ENCODE measurements around the gene SOHLH1. TPM values are rescaled to one million over a fixed set of nuclear protein-coding genes. Genes with fewer than 3 reads are reported as not detected.

SOHLH1 gene
- total RNA-seq, 4 donors from 2014 or later, result not detected

GRCh38 chr9:135711391-135711790 is 12.1 kb upstream of the SOHLH1 start:
- TF ChIP-seq POLR2A (IDR thresholded peaks at IDR 0.05), result no peak
- TF ChIP-seq CTCF (IDR thresholded peaks at IDR 0.05), result no peak
- no peak for DNase-seq
- WGBS, 2 donors, result 70 to 77% methylated on average over 5 to 8 of the region's 12 CpGs
- Histone ChIP-seq H3K36me3 (no peaks in the 10 kb centered on the region), H3K4me1 (peaks cover 0 to 3% (median 0%) of the 10 kb centered on the region in 3 donors), H3K9me3 (no peaks in the 10 kb centered on the region), H3K4me3 (no peak overlapping the region), H3K27me3 (peaks cover 0 to 89% (median 9%) of the 10 kb centered on the region in 4 donors), H3K27ac (no peak overlapping the region)
- intact Hi-C loops (cut with DNase I), result no loop called here

DNA sequence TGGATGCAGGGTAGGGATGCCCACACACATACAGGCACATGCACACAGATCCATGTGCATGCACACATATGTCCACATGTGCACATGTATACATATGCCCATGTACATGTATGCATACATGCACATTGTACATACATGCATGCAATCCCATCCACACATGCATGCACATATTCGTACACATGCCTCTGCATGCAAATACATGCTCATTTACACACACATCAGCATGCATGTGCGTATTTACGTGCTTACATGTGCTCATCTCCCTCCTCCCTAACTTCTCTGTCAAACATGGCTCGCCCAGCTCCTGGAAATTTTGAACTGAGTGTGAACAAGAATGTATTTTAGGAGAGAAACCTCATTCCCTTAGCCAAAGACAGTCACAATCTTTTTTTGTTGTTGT is 8.9 kb upstream of the SOHLH1 start:
- no peak for TF ChIP-seq POLR2A (IDR thresholded peaks at IDR 0.05)
- no peak for TF ChIP-seq CTCF (IDR thresholded peaks at IDR 0.05)
- 73 to 76% methylated on average over 4 of the region's 4 CpGs for whole genome bisulfite sequencing, 2 donors

GRCh38 chr9:135707252-135708138 is 8.2 kb upstream of the SOHLH1 start:
- no peak overlapping the region for H3K4me3 ChIP-seq
- TF ChIP-seq CTCF (IDR thresholded peaks at IDR 0.05), result no peak
- no peak for TF ChIP-seq POLR2A (IDR thresholded peaks at IDR 0.05)
- 15 to 27% methylated on average over 9 of the region's 23 CpGs for WGBS, 2 donors
- no peaks in the 10 kb centered on the region for H3K9me3 ChIP-seq
- no peak for DNase-seq
- peaks cover 1 to 7% (median 1%) of the 10 kb centered on the region in 3 donors for H3K4me1 ChIP-seq
- peaks cover 0 to 90% (median 1%) of the 10 kb centered on the region in 4 donors for H3K27me3 ChIP-seq
- no peak overlapping the region for H3K27ac ChIP-seq
- intact Hi-C loops (cut with DNase I), result no loop called here
- H3K36me3 ChIP-seq, result no peaks in the 10 kb centered on the region

More for the DNA sequence above, 8.9 kb upstream of the SOHLH1 start:
- Histone ChIP-seq H3K4me3 (no peak overlapping the region), H3K9me3 (no peaks in the 10 kb centered on the region), H3K27ac (no peak overlapping the region), H3K36me3 (no peaks in the 10 kb centered on the region), H3K27me3 (peaks cover 0 to 90% (median 0%) of the 10 kb centered on the region in 4 donors), H3K4me1 (peaks cover 0 to 5% (median 0%) of the 10 kb centered on the region in 3 donors)
- no peak for DNase-seq
- intact Hi-C loops (cut with DNase I), result no loop called here

GRCh38 chr9:135706288-135706687 is 7.0 kb upstream of the SOHLH1 start:
- DNase-seq, result no peak
- no peaks in the 10 kb centered on the region for H3K36me3 ChIP-seq
- no peak overlapping the region for H3K27ac ChIP-seq
- H3K9me3 ChIP-seq, result no peaks in the 10 kb centered on the region
- no peak overlapping the region for H3K4me3 ChIP-seq
- WGBS, 2 donors, result 30% methylated on average over 4 of the region's 9 CpGs; no CpG with 5 or more reads in 1 of the 2 donors
- H3K4me1 ChIP-seq, result peaks cover 10 to 19% (median 12%) of the 10 kb centered on the region in 3 donors
- peaks cover 0 to 90% (median 3%) of the 10 kb centered on the region in 4 donors for H3K27me3 ChIP-seq
- no peak for TF ChIP-seq CTCF (IDR thresholded peaks at IDR 0.05)
- no peak for TF ChIP-seq POLR2A (IDR thresholded peaks at IDR 0.05)
- intact Hi-C loops (cut with DNase I), result no loop called here

DNA sequence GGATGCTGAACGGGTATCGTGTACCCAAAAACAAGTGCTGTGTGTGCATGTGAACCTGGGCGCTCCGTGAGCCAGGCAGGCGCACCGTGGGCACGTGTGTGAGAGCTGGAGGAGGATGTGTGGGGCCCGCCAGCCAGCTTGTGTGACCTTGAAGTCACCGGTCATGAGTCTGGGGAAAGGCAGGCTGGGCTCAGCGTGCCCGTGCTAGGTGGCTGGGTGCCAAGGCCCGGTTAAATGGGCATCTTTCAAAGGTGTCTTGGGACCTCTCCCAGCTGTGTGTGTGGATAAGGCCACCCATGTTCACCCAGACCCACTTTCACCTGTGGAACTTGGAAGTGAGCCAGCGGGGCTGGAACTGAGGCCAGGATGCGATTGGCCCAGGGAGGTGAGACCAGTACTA is 6.1 kb upstream of the SOHLH1 start:
- H3K27ac ChIP-seq, result no peak overlapping the region
- peaks cover 0 to 91% (median 3%) of the 10 kb centered on the region in 4 donors for H3K27me3 ChIP-seq
- DNase-seq, result no peak
- 38 to 70% methylated on average over 7 to 8 of the region's 14 CpGs for WGBS, 2 donors
- TF ChIP-seq POLR2A (IDR thresholded peaks at IDR 0.05) (no peak), CTCF (IDR thresholded peaks at IDR 0.05) (no peak)
- peaks cover 10 to 24% (median 12%) of the 10 kb centered on the region in 3 donors for H3K4me1 ChIP-seq
- H3K36me3 ChIP-seq, result no peaks in the 10 kb centered on the region
- H3K4me3 ChIP-seq, result peak overlapping the region in 1 of 4 donors; percentile 9
- intact Hi-C loops (cut with DNase I), result no loop called here
- H3K9me3 ChIP-seq, result no peaks in the 10 kb centered on the region

Measured in esophagus squamous epithelium (tissue), 5 donors.